Stimulated activated CD4-positive, alpha-beta T cell treated with anti-CD3 and anti-CD28 coated beads, Interleukin-4, amount 100 ng/mL, for 1 hour (primary cell): ENCODE data around the gene UGT1A4.

Source experiments
- DNase-seq: peaks from one replicate; pipeline ENCODE4 v3.0.0-alpha.2; 2020

Gene UGT1A4

GRCh38 chr2:233814056-233814835 lies 95.7 kb downstream of the UGT1A4 start:
- DNase-seq: no peak

DNA sequence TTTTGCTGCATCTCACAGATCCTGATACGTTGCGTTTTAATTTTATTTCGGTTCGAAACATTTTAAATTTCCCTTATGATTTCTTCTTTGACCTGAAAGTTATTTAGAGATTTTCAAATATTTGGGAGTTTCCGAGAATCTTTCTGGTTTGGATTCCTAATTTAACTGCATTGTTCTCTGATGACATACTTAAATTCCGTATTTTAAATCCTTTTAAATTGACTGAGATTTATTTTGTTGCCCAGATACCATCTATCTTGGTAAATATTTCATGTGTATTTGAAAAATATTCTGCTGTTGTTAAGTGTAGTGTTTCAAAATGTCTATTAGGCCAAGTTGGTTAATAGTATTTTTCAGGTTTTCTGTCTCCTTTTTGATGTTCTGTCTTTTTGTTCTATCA lies 97.3 kb downstream of the UGT1A4 start:
- DNase-seq: no peak

GRCh38 chr2:233816334-233816733 lies 97.8 kb downstream of the UGT1A4 start:
- no peak for DNase-seq

- no peak for DNase-seq
These were observed 98.2 kb downstream of the UGT1A4 start for GRCh38 chr2:233816771-233817170.

- DNase-seq: no peak
These were observed 98.9 kb downstream of the UGT1A4 start for GRCh38 chr2:233817361-233817911.

DNA sequence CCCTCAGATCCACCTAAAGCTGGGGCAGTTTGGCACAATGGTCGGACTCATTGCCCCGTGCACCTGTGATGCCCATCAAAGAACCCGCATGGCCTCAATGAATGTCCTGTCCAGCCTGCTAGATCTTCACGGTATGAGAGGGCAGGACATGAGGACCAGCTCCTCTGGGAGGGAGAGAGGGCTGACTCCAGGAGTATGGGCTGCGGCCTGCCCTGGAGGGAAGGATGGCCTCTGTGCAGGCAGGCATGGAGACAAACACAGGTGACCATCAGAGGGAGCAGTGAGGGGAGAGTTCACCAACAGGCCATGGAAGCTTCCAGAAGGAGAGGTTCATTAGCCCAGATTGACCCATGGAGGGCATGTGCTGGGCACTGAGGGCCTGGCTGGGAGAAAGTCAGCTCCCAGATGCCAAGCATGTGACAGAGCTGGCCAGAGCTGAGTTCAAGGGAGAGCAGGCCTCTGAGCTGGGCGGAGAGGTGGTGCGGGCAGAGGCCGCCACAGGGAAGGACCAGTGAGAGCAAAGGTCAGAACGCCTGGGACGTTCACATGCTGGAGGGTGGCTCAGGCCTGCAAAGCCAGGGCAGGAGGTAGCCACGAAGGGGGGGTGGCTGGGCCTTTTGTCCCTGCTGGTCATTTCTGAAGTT lies 99.6 kb downstream of the UGT1A4 start:
- DNase-seq: no peak

DNA sequence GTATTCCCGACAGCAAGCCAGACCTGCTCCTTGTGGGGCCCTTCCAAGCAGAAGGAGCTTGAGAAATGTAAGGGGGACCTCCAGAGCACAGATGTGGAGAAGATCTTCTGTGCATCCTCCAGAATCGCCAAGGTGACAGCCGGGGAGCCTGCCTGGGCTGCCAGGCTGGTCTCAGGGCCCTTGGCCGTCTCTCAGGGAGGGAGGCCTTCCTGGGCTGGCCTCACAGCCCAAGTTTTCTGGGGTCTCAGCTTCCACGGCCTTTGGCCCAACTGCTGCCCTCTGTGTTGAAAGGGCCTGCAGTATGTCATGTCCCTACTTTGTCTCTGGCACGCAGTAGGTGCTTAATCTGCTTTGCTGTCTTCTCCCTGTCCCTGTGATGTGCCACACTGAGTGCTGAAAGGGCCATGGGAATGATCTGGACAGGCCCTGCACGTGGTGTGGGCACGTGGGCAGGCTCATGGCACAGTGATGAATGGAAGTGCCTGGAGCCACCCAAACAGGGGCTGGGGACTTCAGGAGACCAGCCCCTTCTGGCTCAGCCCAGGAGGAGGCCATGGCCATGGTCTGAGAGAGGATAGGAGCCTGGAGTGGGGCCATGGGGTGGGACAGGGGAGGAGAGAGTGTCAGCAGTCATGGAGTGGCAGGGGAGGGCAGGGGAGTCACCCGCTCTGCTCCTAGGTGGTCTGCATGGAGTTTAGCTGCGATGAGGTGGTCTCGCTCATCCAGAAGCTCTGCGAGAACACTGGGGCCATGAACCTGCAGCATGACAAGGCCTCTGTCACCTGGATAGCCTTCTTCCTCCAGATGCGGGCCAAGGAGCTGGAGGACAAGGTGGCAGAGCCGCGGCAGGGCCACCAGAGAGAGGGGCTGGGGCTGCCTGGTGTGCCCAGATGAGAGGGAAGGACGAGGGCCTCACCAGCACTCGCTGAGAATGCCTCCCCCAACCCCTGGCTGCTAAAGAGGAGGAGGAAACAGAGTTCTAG lies 100.4 kb downstream of the UGT1A4 start:
- no peak for DNase-seq

- DNase-seq: no peak
These were observed 101.6 kb downstream of the UGT1A4 start for GRCh38 chr2:233819884-233820773.

GRCh38 chr2:233820774-233821105 lies 102.2 kb downstream of the UGT1A4 start:
- no peak for DNase-seq

DNA sequence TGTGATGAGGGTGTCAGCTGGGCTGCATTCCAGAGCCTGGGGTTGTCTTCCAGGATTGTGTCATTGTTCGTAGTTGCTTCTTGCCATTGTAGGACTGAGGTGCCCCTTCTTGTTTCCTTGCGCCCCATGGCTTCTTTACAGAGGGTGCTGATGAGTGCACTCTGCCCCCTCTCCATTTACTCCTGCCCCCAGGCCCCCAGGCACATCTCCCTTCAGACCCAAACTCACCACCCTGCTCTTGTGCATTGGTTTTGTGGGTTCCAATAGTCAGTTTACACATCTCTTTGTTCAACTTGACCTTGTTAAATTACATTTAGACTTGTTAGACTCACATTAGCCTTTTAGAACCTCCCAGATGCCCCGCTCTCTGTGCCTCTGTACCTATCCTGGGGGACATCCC lies 102.7 kb downstream of the UGT1A4 start:
- DNase-seq: no peak

DNA sequence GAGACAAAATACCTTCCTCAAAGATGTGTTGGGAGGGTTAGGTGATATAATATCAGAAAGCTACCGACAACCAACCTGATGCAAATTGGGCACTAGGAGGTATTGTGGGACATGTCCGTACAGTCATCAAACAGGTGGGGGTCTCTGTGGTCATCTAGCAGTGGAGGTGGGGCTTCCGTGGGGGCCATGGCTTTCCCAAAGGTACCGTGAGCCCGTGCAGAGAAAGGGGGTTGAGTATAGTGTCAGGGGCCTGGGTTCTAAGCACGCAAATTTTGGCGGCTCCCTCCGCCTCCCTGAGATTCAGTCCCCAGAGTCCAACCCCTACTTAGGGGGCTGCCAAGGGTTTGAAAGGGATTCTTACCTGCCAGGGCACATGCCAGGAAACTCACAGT lies 103.2 kb downstream of the UGT1A4 start:
- DNase-seq: no peak

- no peak for DNase-seq
These were observed 103.7 kb downstream of the UGT1A4 start for GRCh38 chr2:233822101-233822771.
